H1 (cell line): Measurements from ENCODE around the gene MAP4. TPM values are rescaled to one million over a fixed set of nuclear protein-coding genes. Genes with fewer than 3 reads are reported as not detected.

Source experiments
- CTCF ChIA-PET: fragments of 300-600 bp; sonication (Branson Sonifier 250); formaldehyde crosslinking; loops from one replicate; lab custom pipeline; 2021; ENCODE audit not compliant: partially characterized antibody; lab: Charles Lee
- POLR2A ChIA-PET: fragments of 300-600 bp; sonication (Branson Sonifier 250); formaldehyde crosslinking; loops from one replicate; lab custom pipeline; 2021; ENCODE audit warnings: inconsistent platforms; ENCODE audit not compliant: partially characterized antibody; lab: Charles Lee
- DNase-seq, 2 experiments: peaks; one replicate each; pipeline versions ENCODE4 v3.0.0 to v3.0.0-alpha.2; 2010 to 2022; ENCODE audit warnings: low spot score in 2 of 2, low read depth in 1 of 2, mixed read lengths in 1 of 2
- FAIRE-seq: peaks from 2 replicates; lab custom pipeline; 2011; peaks lifted over from hg19 to GRCh38; lab: Jason Lieb, UNC
- H2AFZ ChIP-seq: 2 replicates; pipeline ENCODE4 v1.8.1; 2012; ENCODE audit warnings: low read length, inconsistent platforms
- H2AK5ac ChIP-seq: 2 replicates; pipeline ENCODE4 v1.6.1; 2013; ENCODE audit warnings: low read depth, low read length
- H2BK120ac ChIP-seq: replicated peaks from 2 replicates; pipeline ENCODE3; 2013; ENCODE audit warnings: low read depth, low read length, inconsistent platforms
- H2BK12ac ChIP-seq: 2 replicates; pipeline ENCODE4 v1.6.1; 2013; ENCODE audit warnings: low read depth, low read length
- H2BK15ac ChIP-seq: 2 replicates; pipeline ENCODE4 v1.6.1; 2013; ENCODE audit warnings: low read length
- H2BK20ac ChIP-seq: 2 replicates; pipeline ENCODE4 v1.6.1; 2013; ENCODE audit warnings: low read length
- H2BK5ac ChIP-seq: 2 replicates; pipeline ENCODE4 v1.6.1; 2013; ENCODE audit warnings: low read depth, low read length
- H3K14ac ChIP-seq: 2 replicates; pipeline ENCODE4 v1.6.1; 2013; ENCODE audit warnings: inconsistent platforms; ENCODE audit not compliant: insufficient read length
- H3K18ac ChIP-seq: 2 replicates; pipeline ENCODE4 v1.6.1; 2013; ENCODE audit warnings: low read length; ENCODE audit errors: extremely low read depth
- H3K23ac ChIP-seq: 2 replicates; pipeline ENCODE4 v1.6.1; 2013; ENCODE audit warnings: inconsistent platforms; ENCODE audit not compliant: insufficient read length
- H3K23me2 ChIP-seq: 2 replicates; pipeline ENCODE4 v1.6.1; 2013; ENCODE audit warnings: low read depth, low read length
- H3K27ac ChIP-seq: 2 replicates; pipeline ENCODE4 v1.6.1; 2011; ENCODE audit warnings: low read depth, low read length, inconsistent platforms
- H3K27me3 ChIP-seq, 4 experiments: replicated peaks in 1 of 4; 1 replicate in 1 of 4; 2 replicates in 3 of 4; pipeline versions ENCODE4 v1.6.1 to v1.8.1; 2011 to 2013; ENCODE audit warnings: low read length in 3 of 4, mild to moderate bottlenecking in 3 of 4, inconsistent platforms in 2 of 4, mixed read lengths in 2 of 4, moderate library complexity in 1 of 4; ENCODE audit not compliant: control insufficient read depth in 3 of 4, insufficient read depth in 3 of 4; ENCODE audit errors: extremely low read depth in 1 of 4
- H3K36me3 ChIP-seq, 4 experiments: 2 replicates each; pipeline versions ENCODE4 v1.6.1 to v1.8.1; 2011 to 2013; ENCODE audit warnings: mild to moderate bottlenecking in 4 of 4, low read length in 3 of 4, moderate library complexity in 2 of 4, control low read depth in 1 of 4, inconsistent platforms in 1 of 4; ENCODE audit not compliant: insufficient read depth in 4 of 4, control insufficient read depth in 2 of 4
- H3K4ac ChIP-seq: replicated peaks from 2 replicates; pipeline ENCODE3; 2013; ENCODE audit warnings: low read length, low read depth, mixed read lengths, inconsistent platforms; ENCODE audit not compliant: insufficient read length
- H3K4me1 ChIP-seq, 4 experiments: replicated peaks in 1 of 4; 1 replicate in 1 of 4; 2 replicates in 3 of 4; pipeline versions ENCODE4 v1.6.1 to v1.8.1; 2011 to 2013; ENCODE audit warnings: low read length in 3 of 4, inconsistent platforms in 2 of 4, mixed read lengths in 1 of 4; ENCODE audit not compliant: insufficient read depth in 4 of 4, control insufficient read depth in 3 of 4
- H3K4me2 ChIP-seq, 2 experiments: 2 replicates each; pipeline versions ENCODE4 v1.6.1 to v1.8.1; 2011 to 2013; ENCODE audit warnings: low read depth in 2 of 2, low read length in 2 of 2, control low read depth in 1 of 2, inconsistent platforms in 1 of 2, mild to moderate bottlenecking in 1 of 2; ENCODE audit not compliant: insufficient read depth in 1 of 2
- H3K4me3 ChIP-seq, 4 experiments: fragments of 200-600, 300-600 bp in 1 of 4; sonication (generic), shearing (Covaris generic), sonication (Bioruptor Twin) in 1 of 4; 2 replicates each; pipeline versions ENCODE4 v1.5.1 to v1.8.1; 2011 to 2016; ENCODE audit warnings: low read length in 4 of 4, low read depth in 3 of 4, control low read depth in 2 of 4, inconsistent platforms in 2 of 4, mild to moderate bottlenecking in 2 of 4, mixed read lengths in 1 of 4, moderate library complexity in 1 of 4; ENCODE audit not compliant: insufficient read depth in 2 of 4; ENCODE audit errors: extremely low read depth in 1 of 4
- H3K56ac ChIP-seq: replicated peaks from 2 replicates; pipeline ENCODE3; 2013; ENCODE audit warnings: low read depth, mild to moderate bottlenecking, mixed read lengths, low read length, inconsistent platforms; ENCODE audit not compliant: insufficient read length
- H3K79me1 ChIP-seq: 2 replicates; pipeline ENCODE4 v1.6.1; 2013; ENCODE audit warnings: low read depth, low read length, control low read depth
- H3K79me2 ChIP-seq, 2 experiments: 2 replicates each; pipeline versions ENCODE4 v1.6.1 to v1.8.1; 2012 to 2013; ENCODE audit warnings: low read length in 2 of 2, mild to moderate bottlenecking in 2 of 2, inconsistent platforms in 1 of 2; ENCODE audit not compliant: insufficient read depth in 2 of 2, control insufficient read depth in 1 of 2
- H3K9ac ChIP-seq, 4 experiments: replicated peaks in 1 of 4; 1 replicate in 1 of 4; 2 replicates in 3 of 4; pipeline versions ENCODE4 v1.6.1 to v1.8.1; 2011 to 2013; ENCODE audit warnings: low read depth in 3 of 4, low read length in 3 of 4, control low read depth in 2 of 4, mild to moderate bottlenecking in 2 of 4, moderate library complexity in 2 of 4, inconsistent platforms in 1 of 4; ENCODE audit errors: extremely low read depth in 1 of 4
- H3K9me3 ChIP-seq, 2 experiments: 2 replicates each; pipeline versions ENCODE4 v1.6.1 to v1.8.1; 2012 to 2013; ENCODE audit warnings: mild to moderate bottlenecking in 2 of 2, moderate library complexity in 2 of 2, control low read depth in 1 of 2, inconsistent platforms in 1 of 2, low read depth in 1 of 2, low read length in 1 of 2, mixed read lengths in 1 of 2; ENCODE audit not compliant: insufficient read depth in 2 of 2
- H4K20me1 ChIP-seq, 2 experiments: replicated peaks in 1 of 2; 2 replicates each; pipeline versions ENCODE3 to v1.8.1; 2011 to 2013; ENCODE audit warnings: inconsistent platforms in 2 of 2, low read length in 2 of 2, mild to moderate bottlenecking in 1 of 2; ENCODE audit not compliant: insufficient read depth in 2 of 2, control insufficient read depth in 1 of 2
- H4K5ac ChIP-seq: 2 replicates; pipeline ENCODE4 v1.6.1; 2013; ENCODE audit warnings: low read length, low read depth, mixed read lengths, inconsistent platforms; ENCODE audit not compliant: insufficient read length
- H4K8ac ChIP-seq: 2 replicates; pipeline ENCODE4 v1.8.0; 2013; ENCODE audit warnings: mild to moderate bottlenecking, moderate library complexity, low read length, inconsistent platforms; ENCODE audit not compliant: insufficient read depth; ENCODE audit errors: extremely low read depth
- H4K91ac ChIP-seq: replicated peaks from 2 replicates; pipeline ENCODE3; 2013; ENCODE audit warnings: low read length, mixed read lengths, inconsistent platforms; ENCODE audit not compliant: insufficient read length
- ATF2 ChIP-seq: IDR thresholded peaks from 2 replicates; pipeline ENCODE4 v1.6.1; 2012; ENCODE audit warnings: low read length, inconsistent platforms
- RAD21 ChIP-seq, 2 experiments: IDR thresholded peaks in 1 of 2; conservative IDR thresholded peaks in 1 of 2; 2 replicates each; pipeline ENCODE4 v1.6.1; 2011; ENCODE audit warnings: low read depth in 2 of 2, low read length in 2 of 2, improper control_type of control experiment in 1 of 2, inconsistent platforms in 1 of 2, mild to moderate bottlenecking in 1 of 2, moderate library complexity in 1 of 2
- WGBS, 2 experiments: shearing (Covaris generic) in 1 of 2; methylation state at CpG; one replicate each; pipeline versions ENCODE4 v1.1.6 to v1.1.7; 2013 to 2015; ENCODE audit warnings: low lambda C conversion rate in 2 of 2, mixed read lengths in 2 of 2, inconsistent platforms in 1 of 2, low coverage in 1 of 2, missing lambda C conversion rate in 1 of 2; ENCODE audit not compliant: insufficient replicate concordance in 2 of 2, insufficient coverage in 1 of 2, insufficient read length in 1 of 2; ENCODE audit errors: extremely low coverage in 1 of 2, missing lambda C conversion rate in 1 of 2; 5-methylcytosine and 5-hydroxymethylcytosine counted together
- polyA plus RNA-seq, 7 experiments: library from polyadenylated mRNA; depleted of rRNA in 3 of 7; stranded (reverse) in 5 of 7; unstranded in 2 of 7; fragments of >200 nt in 5 of 7; fragments of 200-250 nt in 2 of 7; gene quantifications; 1 replicate in 5 of 7; 2 replicates in 1 of 7; 4 replicates in 1 of 7; pipeline versions ENCODE4 v1.2.1 to v1.2.3, GENCODE V29; 2011 to 2013; ENCODE audit warnings: missing spikeins in 2 of 7, mixed read lengths in 2 of 7
- total RNA-seq: library from RNA; stranded (reverse); fragmentation: NEBNext Ultra II Directional; extraction: Animal tissue kit (Norgen Biotek cat#: 25700); gene quantifications from 2 replicates; pipeline ENCODE4 v1.2.1, GENCODE V29; 2021

MAP4 gene
- total and polyA plus RNA-seq, 2 of the 8 experiments (the other 6 are each of a cell fraction or from before 2014, with no cell fraction given) = 67.0 to 179 TPM

DNA sequence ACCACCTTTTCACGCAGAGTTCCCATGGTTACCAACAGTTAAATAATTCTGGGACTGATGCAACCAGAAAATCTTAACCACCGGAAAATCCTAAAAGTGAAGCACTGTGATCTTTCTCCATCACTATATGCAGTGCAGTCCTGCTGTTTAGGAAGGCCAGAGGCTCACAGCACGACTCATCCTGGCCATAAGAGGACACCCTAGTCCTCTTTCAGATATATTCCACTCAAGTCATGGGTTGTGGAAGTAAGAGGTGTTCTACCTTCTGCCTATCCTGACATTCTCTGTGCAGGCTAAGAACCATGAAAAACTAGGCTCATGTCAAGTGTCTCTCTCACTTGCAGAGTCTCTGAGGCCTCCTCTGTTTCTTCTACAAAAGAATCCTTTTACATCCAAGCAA is 146.1 kb downstream of the MAP4 start:
- Histone ChIP-seq H2AFZ (no peak overlapping the region), H3K79me2 (no peaks in the 10 kb centered on the region), H4K91ac (no peak overlapping the region), H3K56ac (no peak overlapping the region), H3K27me3 (no peaks in the 10 kb centered on the region), H4K5ac (no peak overlapping the region), H2BK20ac (no peak overlapping the region), H3K79me1 (no peaks in the 10 kb centered on the region), H3K9me3 (no peaks in the 10 kb centered on the region), H3K4me3 (no peak overlapping the region), H3K4me2 (no peak overlapping the region), H3K9ac (no peak overlapping the region), H3K4ac (no peak overlapping the region), H3K4me1 (peaks cover 0 to 3% (median 0%) of the 10 kb centered on the region in 4 experiments; a peak in 2 of 7 replicates), H2BK15ac (no peak overlapping the region), H3K23me2 (no peaks in the 10 kb centered on the region), H3K18ac (no peak overlapping the region), H3K23ac (no peak overlapping the region), H3K14ac (no peak overlapping the region), H2BK5ac (no peak overlapping the region), H4K8ac (no peak overlapping the region), H2AK5ac (no peak overlapping the region), H4K20me1 (no peaks in the 10 kb centered on the region), H2BK12ac (no peak overlapping the region), H3K36me3 (peaks cover 13 to 55% (median 43%) of the 10 kb centered on the region in 4 experiments; a peak in 7 of 8 replicates), H2BK120ac (no peak overlapping the region), H3K27ac (no peak overlapping the region)
- DNase-seq (no peak), FAIRE-seq (no peak)
- ChIA-PET CTCF (interaction anchor here (1.1 kb wide), 1 partner anchor 119 kb away, joined by 5 read pairs; no protein-coding TSS in a partner anchor), POLR2A (no interaction called here)
- 97% methylated on average over 3 of the region's 3 CpGs; no CpG with 5 or more reads in 1 of the 2 experiments for WGBS, 2 experiments
- TF ChIP-seq ATF2 (no peak), RAD21 (IDR thresholded peaks at IDR 0.05 in 1 of 2, conservative IDR thresholded peaks at IDR 0.05 in 1 of 2; ENCODE audit: low read depth in 2 of 2, low read length in 2 of 2) (0 out of 4 replicates have a peak, but pooled peaks of 1 of the 2 experiments have one; percentile 1)
